UCSD-AML1 (cell line): Measurements from ENCODE around the gene TEX38.
"Not testable (repeated sequence)": the region's sequence is repeated elsewhere in the genome, so short reads cannot be mapped to it uniquely, and the experiment has no call there.

Source experiments
- DNase-seq: peaks from one replicate; lab custom pipeline; 2025; ENCODE audit not compliant: unreplicated experiment; lab: John Stamatoyannopoulos, UW

The TEX38 gene

DNA sequence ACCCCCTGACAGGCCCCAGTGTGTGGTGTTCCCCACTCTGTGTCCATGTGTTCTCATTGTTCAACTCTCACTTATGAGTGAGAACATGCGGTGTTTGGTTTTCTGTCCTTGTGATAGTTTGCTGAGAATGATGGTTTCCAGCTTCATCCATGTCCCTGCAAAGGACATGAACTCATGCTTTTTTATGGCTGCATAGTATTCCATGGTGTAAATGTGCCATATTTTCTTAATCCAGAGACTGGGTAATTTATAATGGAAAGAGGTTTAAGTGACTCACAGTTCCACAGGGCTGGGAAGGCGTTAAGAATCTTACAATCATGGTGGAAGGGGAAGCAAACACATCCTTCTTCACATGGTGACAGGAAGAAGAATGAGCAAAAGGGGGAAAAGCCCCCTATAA is 17.0 kb upstream of the TEX38 start:
- not testable (repeated sequence) for DNase-seq

GRCh38 chr1:46655848-46656247 is 15.8 kb upstream of the TEX38 start:
- DNase-seq = no peak

DNA sequence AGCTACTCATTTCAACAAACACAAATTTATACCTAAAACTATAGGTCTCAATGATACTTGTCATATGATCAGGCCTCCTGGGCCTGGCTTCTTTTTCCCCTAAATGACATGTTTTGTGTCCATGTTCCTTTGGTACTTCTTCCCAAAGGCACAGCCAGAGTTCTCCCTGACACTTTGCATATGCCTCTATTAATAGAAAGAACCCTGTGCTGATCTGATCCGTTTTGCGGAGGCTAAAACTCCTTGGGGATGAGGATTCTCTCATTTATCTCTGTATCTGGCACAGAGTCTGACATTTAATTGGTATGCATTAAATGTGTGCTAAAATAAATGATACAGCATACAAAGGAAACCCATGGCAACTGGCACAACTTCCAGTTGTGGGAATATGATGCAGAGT is 15.0 kb upstream of the TEX38 start:
- DNase-seq = no peak

DNA sequence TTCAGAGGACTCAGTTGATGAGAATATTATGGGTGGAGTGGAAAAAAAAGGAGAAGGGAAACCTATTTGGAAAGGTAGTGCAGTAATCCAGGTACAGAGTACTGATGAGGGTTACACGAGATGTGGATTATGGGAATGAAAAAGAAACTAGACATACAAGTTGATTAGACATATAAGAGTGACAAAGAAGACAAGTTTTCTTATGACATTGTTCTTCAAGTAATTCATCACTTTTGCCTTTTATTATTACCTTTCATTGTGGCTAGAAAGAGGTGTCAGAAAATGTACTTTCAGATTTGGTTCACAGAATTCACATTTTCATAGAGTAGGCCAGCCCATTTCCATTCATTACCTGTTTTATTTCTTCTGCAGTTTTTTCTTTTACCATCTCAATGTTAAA is 13.9 kb upstream of the TEX38 start:
- no peak for DNase-seq

DNA sequence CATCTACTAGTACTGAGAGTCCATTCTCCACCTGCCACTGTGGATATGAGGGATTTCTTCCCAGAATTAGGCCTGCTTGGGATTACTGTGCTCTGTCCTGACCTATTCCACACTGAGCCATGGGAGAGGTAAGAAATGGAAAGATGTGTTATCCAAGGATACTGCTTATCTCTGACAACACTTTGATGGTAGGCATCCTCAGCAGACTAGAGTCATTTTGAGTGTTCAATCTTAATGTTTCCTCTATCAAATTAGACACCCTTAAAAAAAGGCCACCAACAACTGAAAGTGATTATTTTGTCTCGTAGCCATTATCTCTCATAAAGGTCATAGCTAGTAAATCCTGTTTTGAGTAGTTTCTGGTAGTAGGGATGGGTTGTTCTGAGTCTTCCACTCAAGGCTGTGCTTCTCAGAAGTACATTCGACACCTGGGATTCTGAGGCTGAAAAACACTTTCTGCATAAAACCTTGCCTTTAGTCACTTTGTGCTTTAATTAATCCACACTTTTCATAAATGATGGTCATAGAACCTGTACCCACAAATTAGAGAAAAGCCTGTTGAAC is 12.3 kb upstream of the TEX38 start:
- DNase-seq = no peak

- not testable (repeated sequence) for DNase-seq
Observed at GRCh38 chr1:46660116-46660515, 11.5 kb upstream of the TEX38 start.

DNA sequence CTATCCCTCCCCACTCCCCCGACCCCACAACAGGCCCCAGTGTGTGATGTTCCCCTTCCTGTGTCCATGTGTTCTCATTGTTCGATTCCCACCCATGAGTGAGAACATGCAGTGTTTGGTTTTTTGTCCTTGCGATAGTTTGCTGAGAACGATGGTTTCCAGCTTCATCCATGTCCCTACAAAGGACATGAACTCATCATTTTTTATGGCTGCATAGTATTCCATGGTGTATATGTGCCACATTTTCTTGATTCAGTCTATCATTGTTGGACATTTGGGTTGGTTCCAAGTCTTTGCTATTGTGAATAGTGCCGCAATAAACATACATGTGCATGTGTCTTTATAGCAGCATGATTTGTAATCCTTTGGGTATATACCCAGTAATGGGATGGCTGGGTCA is 8.7 kb upstream of the TEX38 start:
- DNase-seq = not testable (repeated sequence)

GRCh38 chr1:46665983-46666382 is 5.7 kb upstream of the TEX38 start:
- no peak for DNase-seq

DNA sequence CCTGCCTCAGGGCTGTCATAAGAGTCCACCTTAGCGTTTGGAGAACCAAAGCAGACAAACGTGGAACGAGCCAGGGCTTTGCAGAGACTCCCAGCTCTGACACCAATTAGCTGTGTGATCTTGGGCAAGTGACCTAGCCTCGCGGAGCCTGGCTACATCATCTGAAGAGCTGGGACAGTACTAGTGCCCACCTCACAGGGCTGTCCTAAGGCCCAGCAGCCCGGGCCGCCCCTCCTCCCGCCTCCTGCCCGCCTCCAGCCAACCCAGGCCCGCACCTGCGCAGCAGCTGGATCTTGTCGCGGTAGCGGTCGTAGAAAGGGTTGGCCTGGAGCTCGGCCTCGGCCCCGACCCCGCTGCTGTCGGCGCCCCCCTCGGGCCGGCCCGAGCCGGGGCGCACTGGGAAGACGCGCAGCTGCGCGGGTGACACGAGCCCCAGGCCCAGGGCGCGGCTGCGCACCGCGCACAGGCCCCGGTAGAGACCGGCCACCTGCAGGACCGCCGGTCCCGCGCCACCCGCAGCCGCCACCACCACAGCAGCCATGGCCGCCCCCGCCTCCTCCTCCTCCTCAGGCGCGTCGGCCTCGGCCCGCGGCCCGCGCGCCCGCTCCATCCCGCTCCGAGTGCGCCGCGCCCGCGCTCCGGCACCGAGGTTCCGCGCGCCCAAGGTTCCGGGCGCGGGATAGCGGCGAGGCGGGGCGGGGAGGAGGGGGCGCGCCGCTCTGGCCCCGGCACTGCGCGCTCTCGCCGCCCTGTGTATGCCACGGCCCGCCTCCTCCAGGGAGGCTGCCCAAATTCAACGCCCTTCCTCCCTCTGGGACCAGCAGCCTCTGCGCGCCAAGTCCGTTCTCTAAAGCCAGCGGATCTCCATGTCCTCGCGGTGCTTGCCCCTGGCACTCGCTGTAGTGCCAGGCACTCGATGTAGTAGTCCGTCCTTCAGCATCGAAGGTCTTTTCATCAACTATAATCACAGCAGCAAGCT is 3.6 kb upstream of the TEX38 start, which contains the start of gene ATPAF1:
Gene ATPAF1 (minus strand): TSS at position 583 of the 979 bp plus-strand sequence. CDS start 42 bp downstream, at position 541.
- peak; percentile 55 for DNase-seq

GRCh38 chr1:46670134-46670533 is 1.5 kb upstream of the TEX38 start:
- DNase-seq = no peak

GRCh38 chr1:46672696-46673095 is 1.0 kb downstream of the TEX38 start:
- no peak for DNase-seq

DNA sequence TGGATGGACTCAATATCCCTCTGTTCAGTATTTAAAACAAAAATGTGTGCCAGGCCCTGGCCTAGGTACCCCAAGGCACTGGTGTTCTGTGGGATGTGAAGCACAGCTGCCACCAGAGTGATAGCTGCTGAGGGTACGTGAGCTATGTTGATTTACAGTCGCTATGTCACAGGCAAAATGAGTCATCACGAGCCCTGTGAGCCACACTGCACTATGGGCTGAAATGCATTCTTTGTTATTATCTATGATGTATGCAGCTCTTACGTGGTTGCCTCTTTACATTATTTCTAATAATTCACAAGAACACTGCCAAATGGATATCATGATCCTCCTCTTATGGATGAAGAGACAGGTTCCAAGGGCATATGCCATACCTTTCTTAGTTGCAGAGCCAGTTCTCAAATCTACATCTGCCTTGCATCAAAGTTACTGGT is 2.1 kb downstream of the TEX38 start:
- peak; percentile 21 for DNase-seq

GRCh38 chr1:46675549-46676314 is 4.1 kb downstream of the TEX38 start:
- no peak for DNase-seq

GRCh38 chr1:46676531-46676930 is 4.9 kb downstream of the TEX38 start:
- DNase-seq = no peak

DNA sequence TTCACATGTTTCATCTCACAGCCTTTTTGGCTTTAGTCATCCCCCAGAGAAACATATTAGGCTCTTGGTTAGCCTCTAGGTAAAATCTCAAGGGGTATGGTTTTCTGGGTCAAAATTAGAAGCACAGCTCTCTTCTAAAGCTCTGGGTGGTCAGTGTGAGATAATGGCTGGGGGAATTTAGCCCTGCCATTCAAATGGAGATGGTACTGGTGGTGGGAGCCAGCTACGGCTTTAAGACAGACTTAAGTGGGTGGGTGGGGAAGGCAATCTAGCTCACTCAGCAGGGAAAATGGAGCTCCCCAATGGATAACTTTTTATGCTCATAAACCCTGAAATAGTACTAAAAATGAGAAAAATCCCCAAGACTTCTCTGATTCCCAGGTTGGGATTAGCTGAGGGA is 5.7 kb downstream of the TEX38 start:
- no peak for DNase-seq

GRCh38 chr1:46679789-46680573 is 8.3 kb downstream of the TEX38 start:
- no peak for DNase-seq

DNA sequence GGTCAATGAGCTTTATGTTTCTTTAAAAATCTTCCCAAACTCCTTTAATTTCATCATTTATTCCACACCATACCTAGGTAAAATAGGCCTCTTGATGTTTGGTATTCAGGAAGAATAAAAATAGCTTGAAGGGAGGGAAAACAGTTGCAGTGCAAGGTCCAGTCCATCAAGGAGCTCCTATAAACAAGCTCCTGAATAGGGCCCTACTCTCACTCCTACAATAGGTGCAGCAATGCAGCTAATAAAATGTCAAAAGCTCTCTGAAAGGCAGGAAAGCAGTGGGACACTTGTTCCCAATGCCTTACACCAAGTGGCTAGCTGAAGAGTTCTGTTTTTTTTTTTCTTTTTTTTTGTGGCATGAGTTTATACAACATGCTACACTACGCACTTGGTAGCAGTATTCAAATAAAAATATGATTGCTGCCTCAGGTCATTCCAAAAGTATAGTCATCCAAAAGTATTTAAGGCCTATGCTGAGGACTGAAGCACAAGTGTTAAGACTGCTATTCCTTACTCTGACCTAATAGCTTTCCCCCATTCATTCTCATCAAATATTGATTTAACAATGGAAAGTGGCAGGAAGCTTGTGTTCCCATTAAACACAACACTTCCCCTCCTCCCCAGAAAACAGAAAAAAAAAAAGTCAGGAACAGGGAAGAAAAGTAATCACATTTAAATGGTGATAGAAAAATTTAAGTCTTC is 9.8 kb downstream of the TEX38 start:
- no peak for DNase-seq

DNA sequence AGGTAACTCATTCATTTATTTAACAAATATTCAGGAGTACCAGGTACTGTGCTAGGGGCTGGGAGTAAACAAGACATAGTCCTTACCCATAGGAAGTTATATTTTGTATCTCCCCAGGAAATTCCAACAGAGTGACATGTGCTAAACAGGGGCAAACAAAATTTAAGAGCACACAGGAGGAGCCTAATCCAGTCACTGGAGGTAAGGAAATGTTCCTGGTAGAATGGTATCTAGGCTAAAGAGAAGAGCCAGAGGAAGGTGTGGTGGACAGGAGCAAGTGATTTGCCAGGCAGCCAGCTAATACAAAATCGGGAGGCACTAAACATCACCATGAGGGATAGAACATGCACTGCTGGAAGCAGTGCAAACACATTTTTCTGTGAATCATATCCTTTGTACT is 10.4 kb downstream of the TEX38 start:
- DNase-seq = no peak

DNA sequence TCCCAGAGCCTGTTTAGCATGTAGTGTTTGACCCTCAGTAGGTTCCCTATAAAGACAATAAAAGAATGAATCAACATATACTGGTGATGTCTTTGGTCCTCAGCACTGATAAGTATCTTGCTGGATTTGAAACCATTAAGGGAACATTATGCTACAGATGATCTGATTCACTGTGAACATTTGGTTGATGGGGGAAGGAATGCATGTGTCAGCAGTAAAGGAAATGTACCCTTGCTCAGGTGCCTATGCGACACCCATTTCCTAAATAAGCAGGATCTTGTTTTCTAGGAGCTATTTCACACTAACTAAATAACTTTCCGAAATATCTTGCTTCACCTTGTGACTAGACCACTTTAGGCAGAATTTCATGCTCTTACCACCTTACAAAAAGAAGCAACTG is 13.0 kb downstream of the TEX38 start:
- no peak for DNase-seq

DNA sequence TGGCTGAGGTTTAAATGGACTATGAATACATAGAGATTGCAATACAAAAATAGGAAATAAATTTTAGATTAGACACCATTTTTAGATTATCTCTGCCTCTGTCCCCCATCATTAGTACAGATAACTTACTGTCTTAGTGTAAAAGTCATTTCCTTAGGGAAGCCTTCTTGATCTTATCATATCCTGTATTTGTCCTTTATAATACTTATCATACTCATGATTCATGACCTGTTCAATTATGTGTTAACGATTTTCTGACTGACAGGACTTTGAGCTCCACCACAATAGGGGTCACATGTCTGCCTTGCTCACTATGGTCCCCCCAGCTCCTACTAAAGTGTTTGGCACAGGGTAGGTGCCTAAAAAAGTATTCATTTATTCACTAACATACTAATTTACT is 14.6 kb downstream of the TEX38 start:
- DNase-seq = no peak
